Ishikawa (cell line): ENCODE data around the gene RASSF7.

ENCODE experiments used
- CEBPB ChIP-seq: IDR thresholded peaks from 2 replicates; pipeline ENCODE4 v1.6.1; 2012
- EP300 ChIP-seq: IDR thresholded peaks from 2 replicates; pipeline ENCODE4 v1.6.1; 2012; ENCODE audit warnings: borderline replicate concordance
- FOXM1 ChIP-seq: IDR thresholded peaks from 2 replicates; pipeline ENCODE4 v1.6.1; 2012; ENCODE audit warnings: low read depth, borderline replicate concordance
- RAD21 ChIP-seq: IDR thresholded peaks from 2 replicates; pipeline ENCODE4 v1.6.1; 2012; ENCODE audit warnings: low read depth
- REST ChIP-seq: IDR thresholded peaks from 2 replicates; pipeline ENCODE4 v1.6.1; 2012; ENCODE audit warnings: low read depth, mild to moderate bottlenecking
- TAF1 ChIP-seq: IDR thresholded peaks from 2 replicates; pipeline ENCODE4 v1.6.1; 2012; ENCODE audit warnings: low read depth, mild to moderate bottlenecking
- USF1 ChIP-seq: IDR thresholded peaks from 2 replicates; pipeline ENCODE4 v1.6.1; 2012
- TF ChIP-seq, protein P1 (sequence below): IDR thresholded peaks from 2 replicates; pipeline ENCODE4 v1.6.1; 2012

DNA sequence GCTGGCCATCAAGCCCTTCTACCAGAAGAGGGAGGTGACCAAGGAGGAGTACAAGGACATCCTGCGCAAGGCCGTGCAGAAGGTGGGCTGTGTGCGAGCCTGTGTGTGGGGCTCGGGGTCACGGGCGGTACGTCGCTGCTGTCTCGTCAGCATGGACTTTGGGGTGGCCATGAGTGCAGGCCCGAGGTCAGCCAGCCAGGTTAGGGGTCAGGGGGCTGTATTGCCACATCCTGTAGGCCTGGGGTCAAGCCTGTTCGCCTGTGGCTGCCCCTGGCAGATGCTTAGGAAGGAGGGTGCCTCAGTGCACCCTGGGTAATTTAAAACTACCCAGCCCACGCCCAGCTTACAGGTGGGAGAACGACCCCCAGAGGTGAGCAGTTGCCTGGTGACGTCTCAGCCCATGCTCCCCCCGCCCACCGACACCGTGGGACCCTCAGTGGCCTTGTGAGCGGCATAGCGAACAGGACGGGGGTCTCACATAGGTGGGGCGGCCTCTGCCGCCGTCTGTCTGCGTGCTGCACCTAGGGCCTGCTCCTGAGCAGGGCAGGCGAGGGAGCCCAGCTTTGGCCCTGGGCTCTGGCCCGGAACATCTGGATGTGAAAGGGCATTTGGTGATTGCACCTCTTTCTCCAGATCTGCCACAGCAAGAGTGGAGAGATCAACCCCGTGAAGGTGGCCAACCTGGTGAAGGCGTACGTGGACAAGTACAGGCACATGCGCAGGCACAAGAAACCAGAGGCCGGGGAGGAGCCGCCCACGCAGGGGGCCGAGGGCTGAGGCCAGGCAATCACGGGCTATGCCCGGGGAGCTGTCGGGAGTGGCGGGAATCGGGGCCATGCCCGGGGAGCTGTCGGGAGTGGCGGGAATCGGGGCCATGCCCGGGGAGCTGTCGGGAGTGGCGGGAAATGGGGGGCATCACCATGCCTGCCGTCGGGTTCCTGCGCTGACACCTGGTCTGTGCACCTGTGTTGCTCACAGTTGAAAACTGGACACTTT, 50.5 kb downstream of the RASSF7 start:
- TF ChIP-seq REST (no peak), EP300 (no peak), TAF1 (no peak), CEBPB (no peak), USF1 (no peak), FOXM1 (no peak), RAD21 (no peak)
- TF ChIP-seq, protein P1, sequence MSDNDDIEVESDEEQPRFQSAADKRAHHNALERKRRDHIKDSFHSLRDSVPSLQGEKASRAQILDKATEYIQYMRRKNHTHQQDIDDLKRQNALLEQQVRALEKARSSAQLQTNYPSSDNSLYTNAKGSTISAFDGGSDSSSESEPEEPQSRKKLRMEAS, result no peak
